ENCODE results near the gene P4HTM.
"Not testable (repeated sequence)": the region's sequence is repeated elsewhere in the genome, so short reads cannot be mapped to it uniquely, and the experiment has no call there.

Gene P4HTM

GRCh38 chr3:49008627-49009026 is 18.6 kb downstream of the P4HTM start:
- not testable (repeated sequence) for DNase-seq (ENCODE audit: low read depth, low spot score)

- no peak for DNase-seq (ENCODE audit: low read depth, low spot score)
These were observed 19.4 kb downstream of the P4HTM start for GRCh38 chr3:49009396-49009795.

- DNase-seq (ENCODE audit: low read depth, low spot score): no peak
These were observed 22.5 kb downstream of the P4HTM start for GRCh38 chr3:49012441-49013017.

DNA sequence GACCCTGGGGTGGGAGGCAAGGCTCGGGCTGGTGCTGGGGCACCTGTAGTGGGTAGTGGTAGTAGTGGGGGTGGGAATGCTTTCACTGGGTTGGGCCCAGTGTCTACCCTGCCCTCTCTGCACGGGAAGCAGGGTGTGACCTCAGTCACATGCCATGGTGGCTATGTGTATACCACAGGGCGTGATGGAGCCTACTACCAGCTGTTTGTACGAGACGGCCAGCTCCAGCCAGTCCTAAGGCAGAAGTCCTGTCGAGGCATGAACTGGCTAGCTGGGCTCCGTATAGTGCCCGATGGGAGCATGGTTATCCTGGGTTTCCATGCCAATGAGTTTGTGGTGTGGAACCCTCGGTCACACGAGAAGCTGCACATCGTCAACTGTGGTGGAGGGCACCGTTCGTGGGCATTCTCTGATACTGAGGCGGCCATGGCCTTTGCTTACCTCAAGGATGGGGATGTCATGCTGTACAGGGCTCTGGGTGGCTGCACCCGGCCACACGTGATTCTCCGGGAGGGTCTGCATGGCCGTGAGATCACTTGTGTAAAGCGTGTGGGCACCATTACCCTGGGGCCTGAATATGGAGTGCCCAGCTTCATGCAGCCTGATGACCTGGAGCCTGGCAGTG is 23.2 kb downstream of the P4HTM start:
- DNase-seq (ENCODE audit: low read depth, low spot score): no peak

DNA sequence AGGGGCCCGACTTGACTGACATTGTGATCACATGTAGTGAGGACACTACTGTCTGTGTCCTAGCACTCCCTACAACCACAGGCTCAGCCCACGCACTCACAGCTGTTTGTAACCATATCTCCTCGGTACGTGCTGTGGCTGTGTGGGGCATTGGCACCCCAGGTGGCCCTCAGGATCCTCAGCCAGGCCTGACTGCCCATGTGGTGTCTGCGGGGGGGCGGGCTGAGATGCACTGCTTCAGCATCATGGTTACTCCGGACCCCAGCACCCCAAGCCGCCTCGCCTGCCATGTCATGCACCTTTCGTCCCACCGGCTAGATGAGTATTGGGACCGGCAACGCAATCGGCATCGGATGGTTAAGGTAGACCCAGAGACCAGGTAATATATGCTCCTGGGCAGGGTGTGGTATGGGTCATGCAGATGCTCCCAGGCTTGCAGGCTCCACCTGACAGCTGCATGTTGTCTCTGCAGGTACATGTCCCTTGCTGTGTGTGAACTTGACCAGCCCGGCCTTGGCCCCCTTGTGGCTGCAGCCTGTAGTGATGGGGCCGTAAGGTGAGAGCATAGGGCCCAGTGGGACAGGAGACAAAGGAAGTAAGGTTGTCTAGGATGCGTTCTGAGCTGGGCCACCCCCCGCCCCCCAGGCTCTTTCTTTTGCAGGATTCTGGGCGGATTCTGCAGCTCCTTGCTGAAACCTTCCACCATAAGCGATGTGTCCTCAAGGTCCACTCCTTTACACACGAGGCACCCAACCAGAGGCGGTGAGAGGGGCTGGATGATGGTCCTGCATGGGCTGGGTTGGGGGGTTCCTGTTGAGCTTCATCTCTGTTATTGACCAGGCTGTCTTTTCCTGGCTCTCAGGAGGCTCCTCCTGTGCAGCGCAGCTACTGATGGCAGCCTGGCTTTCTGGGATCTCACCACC is 24.0 kb downstream of the P4HTM start:
- DNase-seq (ENCODE audit: low read depth, low spot score): no peak

- no peak for DNase-seq (ENCODE audit: low read depth, low spot score)
These were observed 25.0 kb downstream of the P4HTM start for GRCh38 chr3:49015072-49015471.

DNA sequence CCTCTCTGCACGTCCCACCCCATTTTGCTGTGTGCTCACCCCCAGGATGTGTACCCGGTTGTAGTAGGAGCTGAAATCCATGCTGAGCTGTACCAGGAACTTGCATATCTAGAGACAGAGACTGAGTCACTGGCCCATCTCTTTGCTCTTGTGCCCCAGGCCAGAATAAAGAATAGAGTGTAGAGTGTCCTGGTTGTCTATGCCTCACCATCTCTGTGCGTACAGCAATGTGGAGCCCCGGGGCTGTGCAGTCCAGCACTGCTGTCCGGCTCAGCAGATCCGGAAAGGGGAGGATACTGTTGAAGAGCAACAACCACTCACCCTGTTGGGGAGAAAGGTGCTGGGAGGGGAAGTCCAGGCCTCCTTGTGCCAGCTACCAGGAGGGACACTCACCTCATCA is 25.7 kb downstream of the P4HTM start:
- no peak for DNase-seq (ENCODE audit: low read depth, low spot score)

GRCh38 chr3:49016414-49017228 is 26.6 kb downstream of the P4HTM start:
- DNase-seq (ENCODE audit: low read depth, low spot score): no peak

DNA sequence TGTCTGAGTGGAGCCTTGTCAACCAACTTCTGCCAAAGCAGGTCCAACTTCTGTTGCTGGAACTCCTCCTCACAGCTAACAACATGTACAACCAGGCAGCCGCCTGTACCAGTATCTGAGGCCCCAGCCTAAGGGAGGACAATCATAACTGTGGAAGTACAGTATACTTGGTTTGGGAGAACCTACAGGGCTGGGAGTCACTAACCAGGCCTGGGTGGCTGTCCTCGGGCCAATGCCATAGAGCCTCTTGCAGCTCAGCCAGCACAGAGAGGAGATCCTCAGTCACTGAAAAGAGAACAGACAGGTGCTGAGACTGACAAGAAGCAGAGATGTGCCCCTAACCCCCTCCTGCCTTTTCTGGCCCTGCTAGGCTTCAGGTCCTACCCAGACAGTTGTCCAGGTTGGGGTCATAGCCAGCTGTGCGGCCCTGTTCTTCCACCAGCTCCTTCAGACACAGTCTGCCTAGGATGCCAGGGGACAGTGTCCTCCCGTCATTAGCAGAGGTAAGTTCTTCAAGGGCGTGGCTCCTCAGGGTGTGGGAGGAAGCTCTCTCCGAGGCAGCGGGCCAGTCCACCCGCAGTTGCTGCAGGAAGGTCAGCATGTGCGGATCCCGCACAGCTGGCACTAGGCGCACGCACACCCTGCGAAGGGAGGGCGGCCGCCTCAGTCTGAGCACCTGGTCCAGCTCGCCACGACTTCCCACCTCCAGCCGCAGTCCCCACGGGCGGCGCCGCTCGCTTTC is 27.4 kb downstream of the P4HTM start:
- no peak for DNase-seq (ENCODE audit: low read depth, low spot score)

DNA sequence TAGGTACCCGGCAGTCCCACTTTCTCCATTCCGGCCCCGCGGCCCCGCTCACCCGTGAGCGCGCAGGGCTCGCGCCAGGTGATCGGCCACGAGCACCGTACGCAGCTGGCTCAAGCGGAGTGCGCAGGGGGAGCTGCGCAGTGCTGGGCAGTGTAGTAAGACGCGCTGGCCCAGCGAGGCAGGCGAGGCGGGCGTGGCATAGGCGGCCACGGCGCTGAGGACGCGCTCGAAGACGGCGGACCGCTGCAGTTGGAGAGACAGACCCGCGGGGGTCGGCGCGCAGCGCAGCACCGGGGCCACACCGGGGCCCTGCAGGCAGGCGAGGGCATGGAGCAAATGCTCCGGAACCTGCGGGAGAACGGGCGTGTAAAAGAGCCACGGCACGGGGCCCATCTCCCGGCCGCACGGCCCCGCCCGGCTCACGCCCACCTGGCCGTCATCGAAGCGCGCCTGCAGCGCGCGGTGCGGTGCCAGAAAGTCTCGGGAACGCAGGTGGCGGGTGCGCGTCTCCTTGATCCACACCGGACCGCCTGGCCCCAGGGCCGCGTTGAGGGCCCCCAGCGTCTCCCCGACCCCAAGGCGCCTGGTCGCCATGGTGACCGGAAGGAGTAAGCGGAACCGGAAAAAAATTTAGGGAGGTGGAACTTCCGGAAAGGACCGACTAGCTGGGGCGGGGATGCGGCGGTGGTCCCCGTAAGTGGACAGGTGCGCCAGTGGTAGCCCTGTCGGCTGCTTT is 28.1 kb downstream of the P4HTM start, which contains the start of gene DALRD3:
Gene DALRD3, minus strand, starts transcription at position 610 of the 736 bp plus-strand sequence. Its CDS starts 16 bp downstream, at position 594.
- no peak for DNase-seq (ENCODE audit: low read depth, low spot score)

DNA sequence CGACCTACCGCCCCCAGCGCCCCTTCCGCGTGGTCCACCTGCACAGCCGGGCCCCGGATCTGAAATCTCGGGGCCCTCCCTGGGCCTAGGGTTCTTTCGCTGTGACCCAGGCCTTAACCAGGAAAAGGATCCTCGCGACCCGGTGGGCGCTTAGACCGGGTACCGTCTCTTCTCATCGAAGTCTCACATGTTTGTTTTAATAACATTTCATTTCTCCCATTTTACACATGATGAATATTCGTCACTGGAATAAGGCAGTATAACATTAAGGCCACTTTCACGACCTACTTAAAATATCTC is 28.6 kb downstream of the P4HTM start:
- DNase-seq (ENCODE audit: low read depth, low spot score): no peak

DNA sequence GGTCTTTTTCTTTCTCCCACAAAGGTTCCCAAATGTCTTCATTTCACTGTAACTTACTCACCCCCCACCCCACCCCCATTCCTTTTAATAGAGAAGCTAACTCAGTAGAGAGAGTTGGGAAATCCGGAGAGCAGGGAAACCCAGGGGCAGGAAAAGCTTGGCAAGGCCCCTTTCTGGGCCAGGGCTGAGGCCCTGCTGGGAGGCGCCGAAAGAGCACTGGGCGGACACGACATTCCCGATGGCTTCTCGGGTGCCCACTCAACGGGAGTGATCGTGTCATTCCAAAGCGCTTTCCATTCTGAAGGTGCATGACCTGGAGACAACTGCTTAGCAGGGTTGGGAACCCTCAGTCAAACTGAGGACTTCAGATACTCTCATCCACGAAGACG is 29.9 kb downstream of the P4HTM start:
- DNase-seq (ENCODE audit: low read depth, low spot score): no peak

DNA sequence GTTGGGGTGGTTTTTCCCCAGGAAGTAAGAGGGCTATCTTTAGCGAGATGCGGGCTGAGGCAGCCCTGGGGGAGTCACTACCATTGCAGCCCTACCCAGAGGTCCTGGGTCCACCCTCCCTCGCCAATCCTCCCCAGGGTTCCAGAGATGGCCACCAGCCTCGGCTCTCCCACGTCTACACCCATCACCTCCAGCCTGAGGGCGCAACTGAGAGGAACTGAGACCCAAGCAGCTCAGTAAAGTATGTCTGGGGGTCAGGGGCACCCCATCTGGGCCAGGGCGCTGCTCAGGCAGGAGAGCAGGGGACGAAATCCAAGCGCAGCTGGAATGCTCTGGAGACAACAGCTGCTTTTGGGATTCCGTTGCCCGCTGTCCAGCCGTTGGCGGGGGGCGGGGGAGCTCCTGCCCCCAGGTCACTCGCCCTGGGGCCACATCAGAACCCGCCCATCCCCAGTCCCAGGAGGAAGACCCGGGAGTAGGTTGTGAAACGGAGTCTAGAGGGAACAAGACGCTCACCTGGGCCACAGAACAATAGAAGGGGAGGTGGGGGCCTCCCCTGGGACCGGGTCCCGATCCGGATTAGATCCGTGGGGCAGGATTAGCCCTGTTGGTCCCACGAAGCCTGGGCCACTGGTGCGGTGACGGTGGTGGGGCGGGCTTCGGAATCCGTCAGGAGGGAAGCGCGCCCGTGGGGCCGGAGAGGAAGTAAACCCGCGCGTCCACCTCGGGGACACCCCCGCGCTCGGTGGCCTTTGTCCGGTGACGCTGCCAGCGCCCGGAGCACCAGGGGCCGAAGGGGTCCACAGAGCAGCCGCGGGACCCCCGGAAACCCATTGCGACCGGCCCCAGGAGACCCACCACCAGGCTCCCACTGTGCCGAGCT is 30.5 kb downstream of the P4HTM start:
- DNase-seq (ENCODE audit: low read depth, low spot score): no peak

- DNase-seq (ENCODE audit: low read depth, low spot score): peak; percentile 85
These were observed 31.3 kb downstream of the P4HTM start for GRCh38 chr3:49021213-49021812.

- DNase-seq (ENCODE audit: low read depth, low spot score): no peak
These were observed 32.0 kb downstream of the P4HTM start, which contains the start of gene NDUFAF3 for GRCh38 chr3:49021813-49022687. NDUFAF3 (plus strand) TSS chr3:49022121; CDS start chr3:49022145, 24 bp downstream.

GRCh38 chr3:49022688-49023171 is 32.7 kb downstream of the P4HTM start:
- DNase-seq (ENCODE audit: low read depth, low spot score): no peak

DNA sequence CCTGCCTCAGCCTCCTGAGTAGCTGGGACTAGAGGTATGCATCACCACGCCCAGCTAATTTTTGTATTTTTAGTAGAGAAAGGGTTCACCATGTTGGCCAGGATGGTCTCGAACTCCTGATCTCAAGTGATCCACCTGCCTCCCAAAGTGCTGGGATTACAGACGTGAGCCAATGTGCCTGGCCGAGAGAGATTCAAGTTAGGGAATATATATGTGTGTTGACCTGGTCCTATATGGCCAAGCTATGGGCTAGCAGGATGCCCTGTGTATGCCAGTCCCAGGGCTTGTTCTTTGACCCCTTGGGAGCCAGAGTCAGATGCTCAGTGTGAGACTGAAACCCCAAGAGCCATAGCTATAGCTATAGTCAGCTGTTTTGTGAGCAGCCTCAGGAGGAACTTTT is 33.7 kb downstream of the P4HTM start:
- DNase-seq (ENCODE audit: low read depth, low spot score): no peak

- no peak for DNase-seq (ENCODE audit: low read depth, low spot score)
These were observed 34.4 kb downstream of the P4HTM start for GRCh38 chr3:49024449-49024848.
